Activated CD8-positive, alpha-beta memory T cell treated with anti-CD3 and anti-CD28 coated beads, Interleukin-2, amount 50 U/mL, for 1 hour (primary cell): ENCODE data around the gene KIF3B.
"Not testable (repeated sequence)": the region's sequence is repeated elsewhere in the genome, so short reads cannot be mapped to it uniquely, and the experiment has no call there.

Source experiments
- DNase-seq: peaks from one replicate; pipeline ENCODE4 v3.0.0-alpha.2; 2020; ENCODE audit errors: extremely low read depth

Gene KIF3B

GRCh38 chr20:32356622-32357374 lies 79.3 kb downstream of the KIF3B start:
- DNase-seq: no peak

DNA sequence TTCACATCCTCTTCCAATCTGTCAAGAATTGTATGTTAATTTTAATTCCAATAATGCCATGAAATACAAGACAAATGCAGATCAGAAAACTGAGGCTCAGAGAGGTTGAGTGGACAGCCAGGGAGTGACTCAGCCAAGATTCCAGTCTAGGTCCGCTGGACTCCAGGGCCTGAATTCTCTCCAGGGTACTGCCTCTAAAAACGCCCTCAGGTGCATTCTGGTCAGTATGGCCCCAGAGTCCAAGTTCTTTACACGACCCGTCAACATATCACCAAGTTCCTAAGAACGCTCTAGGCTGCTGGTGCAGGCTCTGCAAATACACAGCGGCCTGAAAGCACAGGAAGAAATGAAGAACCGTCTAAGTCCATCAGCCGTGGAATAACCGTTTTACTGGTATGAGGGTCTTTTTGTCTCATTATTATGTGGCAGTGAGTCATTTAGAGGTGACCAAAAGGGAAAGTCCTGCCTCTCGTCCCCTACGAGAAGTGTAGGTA lies 80.0 kb downstream of the KIF3B start:
- no peak for DNase-seq

DNA sequence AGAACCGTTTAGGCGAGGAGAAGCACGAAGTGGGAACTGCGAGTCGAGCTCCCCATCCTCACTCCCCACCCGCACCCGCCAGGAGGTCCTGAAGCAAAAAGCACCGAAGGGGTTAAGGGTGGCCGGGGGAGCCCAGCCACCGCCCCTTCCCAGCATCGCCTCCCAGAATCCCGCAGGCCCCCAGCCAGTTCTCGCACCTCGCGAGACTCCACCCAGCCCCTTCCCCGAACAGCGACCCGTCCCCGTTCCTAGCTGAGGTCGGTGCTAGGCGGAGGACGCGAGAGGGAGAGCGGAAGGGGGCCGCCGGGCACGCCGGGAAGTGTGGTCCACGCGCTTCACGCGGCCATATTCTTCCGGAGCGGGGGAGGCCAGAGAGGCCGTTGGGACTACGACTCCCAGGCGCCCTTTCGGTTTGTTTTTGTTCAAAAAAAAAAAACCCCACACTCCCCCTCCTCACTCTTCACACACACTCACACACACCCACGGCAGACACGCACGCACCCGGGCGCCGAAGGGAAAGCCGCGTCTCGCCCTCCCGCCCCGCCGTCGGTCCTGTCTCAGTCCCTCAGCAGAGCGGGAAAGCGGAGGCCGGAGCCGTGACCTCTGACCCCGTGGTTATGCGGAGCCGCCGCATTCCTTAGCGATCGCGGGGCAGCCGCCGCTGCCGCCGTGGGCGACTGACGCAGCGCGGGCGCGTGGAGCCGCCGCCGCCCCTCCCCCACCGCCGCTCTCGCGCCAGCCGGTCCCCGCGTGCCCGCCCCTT lies 80.6 kb downstream of the KIF3B start, which contains the start of gene ASXL1:
ASXL1 (plus strand) TSS at position 463 of the 763 bp plus-strand sequence. CDS start 445 bp downstream, outside the sequence.
- DNase-seq: peak; percentile 76

GRCh38 chr20:32358632-32358882 lies 81.1 kb downstream of the KIF3B start:
- DNase-seq: no peak

GRCh38 chr20:32358883-32359632 lies 81.6 kb downstream of the KIF3B start:
- peak; percentile 24 for DNase-seq

DNA sequence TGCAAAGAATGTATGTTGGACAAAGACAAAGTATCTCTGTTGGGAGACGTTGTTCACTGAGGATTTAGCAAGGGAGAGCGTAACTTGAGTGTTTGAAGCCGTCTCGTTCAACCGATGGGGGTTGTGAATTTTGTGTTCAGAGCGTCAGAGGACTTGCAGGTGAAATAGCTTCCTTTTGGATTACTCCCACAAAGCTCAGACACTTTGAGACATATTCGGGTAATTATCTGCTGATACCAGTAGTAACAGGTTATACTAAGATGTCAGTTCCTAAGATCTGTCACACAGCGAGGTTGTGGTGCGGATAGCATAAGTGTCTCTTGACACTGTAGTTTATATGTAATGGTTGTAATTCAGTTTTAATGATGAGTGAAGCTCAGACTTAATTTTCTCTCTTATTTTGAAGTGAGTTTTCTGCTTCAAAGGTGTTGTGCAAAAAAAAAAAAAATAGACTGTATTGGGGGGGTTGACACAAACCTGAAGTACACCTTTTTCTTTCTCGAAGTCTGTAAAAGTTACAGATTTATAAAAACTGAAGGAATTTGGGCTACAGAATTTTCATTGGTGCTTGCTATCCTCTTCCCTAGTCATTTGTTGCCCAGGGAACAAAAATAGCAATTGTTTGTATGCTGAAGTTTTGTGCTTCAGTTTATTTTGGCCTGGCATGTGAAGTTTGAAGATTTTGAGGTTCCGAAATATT lies 82.3 kb downstream of the KIF3B start:
- DNase-seq: no peak

DNA sequence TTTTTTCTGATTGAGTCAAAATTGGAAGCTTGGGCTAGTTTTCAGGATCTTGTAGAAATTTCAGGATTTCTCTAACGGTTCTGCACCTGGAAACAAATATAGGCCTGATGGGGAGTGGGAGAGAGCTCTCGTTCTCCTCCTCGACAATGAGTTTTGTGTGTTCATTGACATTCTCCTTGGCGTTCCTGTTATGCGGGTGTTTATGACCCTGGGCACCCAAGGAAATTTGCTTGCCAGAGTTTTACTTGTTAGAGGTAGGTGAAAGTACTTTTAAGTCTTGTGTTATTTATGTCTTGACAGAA lies 82.8 kb downstream of the KIF3B start:
- no peak for DNase-seq

DNA sequence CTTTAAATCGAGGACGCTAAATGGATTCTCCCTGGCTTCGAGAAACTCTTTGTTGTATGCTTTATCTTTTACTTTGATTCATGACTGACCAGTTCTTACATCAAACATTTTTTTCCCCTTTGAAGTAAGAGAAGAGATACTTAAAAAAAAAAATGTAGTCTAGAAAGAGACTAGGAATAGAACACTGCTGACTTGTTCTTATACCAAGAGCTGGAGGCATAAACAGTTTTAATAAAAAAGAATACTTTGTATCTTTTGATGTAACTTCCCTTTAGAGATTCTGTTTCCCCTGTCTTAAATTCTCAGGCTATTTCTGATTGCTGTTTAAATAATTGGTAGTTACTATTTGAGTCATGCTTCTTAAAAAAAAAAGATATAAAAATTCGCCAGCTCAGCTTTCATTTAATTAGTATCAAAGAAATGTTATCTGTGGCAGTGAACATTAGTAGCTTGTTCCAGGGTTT lies 85.5 kb downstream of the KIF3B start:
- no peak for DNase-seq

DNA sequence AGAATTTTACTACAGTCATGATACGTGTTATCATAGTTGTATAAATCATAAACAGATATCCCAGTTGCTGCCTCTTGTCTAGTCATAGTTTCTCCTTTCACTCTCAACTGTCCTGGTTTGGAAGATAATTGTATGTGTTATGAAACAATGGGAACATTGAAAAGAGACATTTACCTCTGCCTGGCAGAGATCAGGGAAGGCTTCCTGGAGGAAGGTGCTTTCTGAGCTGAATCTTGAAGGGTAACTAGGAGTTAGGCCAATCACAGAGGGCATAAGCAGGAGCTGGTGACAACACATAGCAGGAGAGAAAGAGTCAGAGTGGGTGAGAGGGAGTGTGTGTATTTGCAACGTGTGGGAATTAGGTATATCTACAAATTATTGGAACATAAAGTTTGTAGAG lies 86.0 kb downstream of the KIF3B start:
- no peak for DNase-seq

GRCh38 chr20:32364554-32365208 lies 87.2 kb downstream of the KIF3B start:
- DNase-seq: no peak

DNA sequence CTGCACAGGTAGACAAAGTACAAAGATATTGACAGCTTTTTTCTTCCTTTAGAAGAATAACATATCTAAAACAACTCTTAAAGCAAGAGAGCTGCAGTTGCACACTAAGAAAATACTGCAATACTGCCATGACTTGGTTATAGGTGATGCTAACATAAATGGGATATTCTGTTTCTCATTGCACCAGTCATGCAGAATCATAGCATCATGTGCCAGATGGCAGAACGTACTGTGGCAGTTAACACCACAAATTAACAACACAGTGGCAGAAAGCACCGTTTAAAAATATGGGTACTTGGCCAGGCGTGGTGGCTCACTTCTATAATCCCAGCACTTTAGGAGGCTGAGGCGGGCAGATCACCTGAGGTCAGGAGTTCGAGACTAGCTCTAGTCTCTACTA lies 88.1 kb downstream of the KIF3B start:
- DNase-seq: no peak

DNA sequence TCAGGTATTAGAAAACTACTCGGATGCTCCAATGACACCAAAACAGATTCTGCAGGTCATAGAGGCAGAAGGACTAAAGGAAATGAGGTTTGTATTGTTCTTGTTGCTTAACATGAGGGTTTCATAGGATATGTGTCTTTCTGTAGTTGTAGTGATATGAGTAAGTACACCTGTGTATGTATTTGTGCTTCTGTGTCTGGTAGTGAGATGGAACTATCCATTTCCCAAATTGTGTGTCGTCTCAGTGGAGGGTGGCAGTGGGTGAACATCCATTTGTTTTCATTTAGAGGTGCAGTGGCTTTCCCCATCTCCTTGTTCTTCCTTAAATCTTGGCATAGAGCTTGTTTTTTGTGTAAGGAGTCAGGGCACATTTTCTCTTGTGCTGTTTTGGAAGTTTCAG lies 88.9 kb downstream of the KIF3B start:
- no peak for DNase-seq

DNA sequence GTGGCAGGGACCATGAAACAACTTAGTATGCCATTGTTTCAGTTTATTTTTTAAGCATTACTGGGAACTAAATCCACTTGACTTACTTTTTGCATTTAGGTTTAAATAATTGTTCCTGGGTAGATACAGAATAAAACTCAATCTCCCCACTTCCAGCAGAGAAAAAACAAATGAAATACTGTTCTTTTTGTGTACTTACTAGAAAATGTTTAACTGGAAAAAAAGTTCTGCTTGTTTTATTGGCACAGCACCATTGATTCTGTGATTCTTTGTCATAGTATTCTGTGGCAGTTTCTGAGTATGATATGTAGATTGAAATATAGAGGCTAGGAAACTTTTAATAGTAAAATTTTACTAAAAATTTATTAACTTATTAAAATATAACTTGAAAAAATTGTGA lies 90.9 kb downstream of the KIF3B start:
- DNase-seq: no peak

DNA sequence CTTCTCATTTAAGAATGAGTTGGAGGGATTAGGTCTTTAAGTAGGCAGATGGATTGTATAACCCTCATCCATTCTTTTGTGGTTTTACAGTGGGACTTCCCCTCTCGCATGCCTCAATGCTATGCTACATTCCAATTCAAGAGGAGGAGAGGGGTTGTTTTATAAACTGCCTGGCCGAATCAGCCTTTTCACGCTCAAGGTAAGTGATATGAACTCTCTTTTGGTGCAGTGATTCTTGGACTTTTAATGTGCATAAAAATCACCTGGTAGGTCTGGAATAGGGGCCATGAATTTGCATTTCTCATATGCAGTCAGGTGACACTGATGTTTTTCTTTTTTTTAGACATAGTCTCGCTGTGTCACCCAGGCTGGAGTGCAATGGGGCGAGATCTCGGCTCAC lies 91.5 kb downstream of the KIF3B start:
- no peak for DNase-seq

GRCh38 chr20:32370897-32371296 lies 93.4 kb downstream of the KIF3B start:
- no peak for DNase-seq

DNA sequence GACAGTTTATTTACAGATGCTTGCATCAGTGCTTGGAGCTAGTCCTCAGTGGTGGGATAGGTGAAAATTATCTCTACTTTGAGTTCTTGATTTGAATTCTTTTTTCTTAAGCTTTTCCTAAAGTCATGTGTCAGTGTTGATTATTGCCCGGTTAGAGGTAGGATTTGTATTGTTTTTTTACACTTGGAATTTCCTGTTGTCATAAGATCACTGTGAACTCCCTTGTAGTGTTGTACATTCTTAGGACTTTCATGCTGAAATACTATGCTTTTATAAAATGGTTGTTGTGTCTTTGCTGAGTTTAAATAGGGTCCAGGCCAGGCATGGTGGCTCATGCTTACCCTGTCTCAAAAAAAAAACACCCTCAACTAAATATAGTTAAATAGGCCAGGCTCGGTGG lies 101.0 kb downstream of the KIF3B start:
- DNase-seq: no peak

DNA sequence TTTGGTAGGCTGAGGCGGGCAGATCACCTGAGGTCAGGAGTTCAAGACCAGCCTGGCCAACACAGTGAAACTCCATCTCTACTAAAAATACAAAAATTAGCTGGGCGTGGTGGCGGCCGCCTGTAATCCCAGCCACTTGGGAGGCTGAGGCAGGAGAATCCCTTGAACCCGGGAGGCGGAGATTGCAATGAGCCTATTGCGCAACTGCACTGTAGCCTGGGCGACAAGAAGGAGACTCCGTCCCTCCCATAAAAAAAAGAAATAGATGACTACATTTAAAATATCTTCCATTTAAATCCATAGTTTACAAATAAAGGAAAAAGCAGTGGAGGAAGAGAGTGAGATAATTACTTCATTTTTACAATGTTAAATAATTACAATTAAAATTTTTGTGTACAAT lies 102.6 kb downstream of the KIF3B start:
- not testable (repeated sequence) for DNase-seq

DNA sequence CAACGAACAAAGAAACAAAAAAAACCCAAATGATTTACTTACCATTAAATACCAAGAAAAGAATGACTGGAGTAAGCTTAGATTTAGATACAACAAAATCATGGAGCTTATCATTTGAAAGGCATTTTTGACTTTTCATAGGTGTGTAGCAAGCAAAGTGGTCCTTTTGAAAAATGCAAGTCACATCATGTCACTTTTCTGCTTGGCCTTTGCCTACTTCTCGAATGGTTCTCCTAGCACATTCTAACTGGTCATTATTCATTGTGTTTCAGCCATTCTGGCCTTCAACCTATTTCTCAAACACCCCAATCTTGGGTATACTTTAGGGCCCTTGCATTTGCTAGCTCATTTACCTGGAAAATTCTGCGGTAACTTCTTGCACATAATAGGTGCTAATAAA lies 103.3 kb downstream of the KIF3B start:
- DNase-seq: no peak

DNA sequence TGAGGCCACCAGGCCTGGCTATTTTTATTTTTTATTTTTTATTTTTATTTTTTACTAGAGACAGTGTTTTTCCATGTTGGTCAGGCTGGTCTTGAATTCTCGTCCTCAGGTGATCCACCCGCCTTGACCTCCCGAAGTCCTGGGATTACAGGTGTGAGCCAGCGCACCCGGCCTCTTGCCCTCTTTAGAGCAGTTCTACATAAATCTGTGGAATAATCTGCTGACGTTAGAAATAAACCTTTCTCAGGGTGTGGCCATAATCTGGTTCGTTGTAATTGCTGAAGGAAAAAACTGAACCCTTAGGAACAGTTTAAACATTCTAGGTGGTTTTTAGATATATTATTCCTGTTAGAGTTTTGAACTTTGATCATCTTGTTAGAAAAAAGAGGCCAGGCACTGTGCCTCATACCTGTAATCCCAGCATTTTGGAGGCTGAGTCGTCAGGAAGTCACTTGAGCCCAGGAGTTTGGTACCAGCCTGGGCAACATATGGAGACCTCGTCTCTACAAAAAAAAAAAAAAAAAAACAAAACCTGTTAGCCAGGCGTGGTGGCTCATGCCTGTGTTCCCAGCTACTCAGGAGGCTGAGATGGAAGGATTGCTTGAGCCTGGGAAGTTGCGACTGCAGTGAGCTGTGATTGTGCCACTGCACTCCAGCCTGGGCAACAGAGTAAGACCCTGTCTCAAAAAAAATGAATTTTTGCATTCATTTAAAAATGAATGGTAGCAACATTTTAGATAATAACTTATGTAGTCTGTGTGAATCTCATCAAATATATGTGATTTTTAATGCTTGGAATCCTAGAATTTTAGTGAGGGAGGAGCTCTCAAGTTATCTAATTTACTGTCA lies 104.9 kb downstream of the KIF3B start:
- DNase-seq: no peak

GRCh38 chr20:32383441-32383840 lies 106.0 kb downstream of the KIF3B start:
- not testable (repeated sequence) for DNase-seq
